Activated CD4-positive, alpha-beta T cell treated with anti-CD3 and anti-CD28 coated beads for 36 hours (primary cell): Measurements from ENCODE around the gene OR2B3. TPM values are rescaled to one million over a fixed set of nuclear protein-coding genes. Genes with fewer than 3 reads are reported as not detected.

ENCODE experiments used
- ATAC-seq: fragments of 200-7000 bp; cut with Tn5 transposase; one replicate; pipeline ENCODE4 v1.10.0; 2021; ENCODE audit warnings: mild to moderate bottlenecking, moderate library complexity
- CTCF ChIA-PET: fragments of 350-600 bp; sonication (Branson Sonifier 250); formaldehyde crosslinking; loops from one replicate; lab custom pipeline; 2021; ENCODE audit warnings: antibody characterized with exemption; lab: Charles Lee
- POLR2A ChIA-PET: fragments of 350-600 bp; sonication (Branson Sonifier 250); formaldehyde crosslinking; loops from one replicate; lab custom pipeline; 2021; ENCODE audit warnings: antibody characterized with exemption, inconsistent platforms; lab: Charles Lee
- DNase-seq: peaks from one replicate; pipeline ENCODE4 v3.0.0-alpha.2; 2020
- H3K27ac Mint-ChIP-seq: one replicate; pipeline ENCODE4 v1.8.0; 2021; ENCODE audit warnings: mixed read lengths
- H3K27me3 Mint-ChIP-seq: one replicate; pipeline ENCODE4 v1.8.0; 2021; ENCODE audit warnings: mixed read lengths
- H3K36me3 Mint-ChIP-seq: one replicate; pipeline ENCODE4 v1.8.0; 2021; ENCODE audit warnings: low read depth, mixed read lengths
- H3K4me1 Mint-ChIP-seq: one replicate; pipeline ENCODE4 v1.8.0; 2021; ENCODE audit warnings: mixed read lengths
- H3K4me3 Mint-ChIP-seq: one replicate; pipeline ENCODE4 v1.8.0; 2021; ENCODE audit warnings: mild to moderate bottlenecking, moderate library complexity, mixed read lengths
- H3K9me3 Mint-ChIP-seq: one replicate; pipeline ENCODE4 v1.8.0; 2021; ENCODE audit warnings: low read depth, mixed read lengths
- intact Hi-C, 2 experiments: fragments of 100-400 bp; cut with DNase I in 1 of 2; cut with micrococcal nuclease in 1 of 2; formaldehyde crosslinking; loops; one replicate each; pipeline versions ENCODE4 v1.14.2 to v1.15.1; 2022 to 2024; cut with DNase I, micrococcal nuclease
- total RNA-seq, 2 experiments: library from RNA; stranded (reverse); gene quantifications; one replicate each; pipeline ENCODE4 v1.2.3, GENCODE V29; 2021

OR2B3 gene
- total RNA-seq, 2 experiments from 2014 or later: not detected

GRCh38 chr6:29081312-29081711 lies 5.8 kb downstream of the OR2B3 start:
- peaks cover 3% of the 10 kb centered on the region for H3K4me1 Mint-ChIP-seq
- no peak for DNase-seq
- POLR2A ChIA-PET: no interaction called here
- H3K27me3 Mint-ChIP-seq: peaks cover 11% of the 10 kb centered on the region
- no peak overlapping the region for H3K27ac Mint-ChIP-seq
- intact Hi-C loops: no loop called here
- CTCF ChIA-PET: no interaction called here
- H3K36me3 Mint-ChIP-seq: no peaks in the 10 kb centered on the region
- H3K4me3 Mint-ChIP-seq: no peak overlapping the region
- H3K9me3 Mint-ChIP-seq: no peaks in the 10 kb centered on the region
- ATAC-seq: no peak

GRCh38 chr6:29079203-29079602 lies 7.9 kb downstream of the OR2B3 start:
- POLR2A ChIA-PET: no interaction called here
- no peaks in the 10 kb centered on the region for H3K36me3 Mint-ChIP-seq
- H3K4me1 Mint-ChIP-seq: peaks cover 3% of the 10 kb centered on the region
- H3K4me3 Mint-ChIP-seq: no peak overlapping the region
- no peak for ATAC-seq
- CTCF ChIA-PET: no interaction called here
- no peak overlapping the region for H3K27ac Mint-ChIP-seq
- H3K27me3 Mint-ChIP-seq: peaks cover 9% of the 10 kb centered on the region
- no peak for DNase-seq
- no peaks in the 10 kb centered on the region for H3K9me3 Mint-ChIP-seq
- intact Hi-C loops: no loop called here

- intact Hi-C loops: no loop called here
- Mint-ChIP-seq H3K36me3 (no peaks in the 10 kb centered on the region), H3K4me1 (no peaks in the 10 kb centered on the region), H3K9me3 (peaks cover 2% of the 10 kb centered on the region), H3K4me3 (no peak overlapping the region), H3K27ac (no peak overlapping the region), H3K27me3 (peaks cover 29% of the 10 kb centered on the region)
- ATAC-seq (peak; percentile 49), DNase-seq (peak; percentile 8)
- CTCF ChIA-PET: no interaction called here
- POLR2A ChIA-PET: no interaction called here
These were observed 15.0 kb downstream of the OR2B3 start for GRCh38 chr6:29071831-29072723.

- POLR2A ChIA-PET: no interaction called here
- no peaks in the 10 kb centered on the region for H3K4me1 Mint-ChIP-seq
- intact Hi-C loops: no loop called here
- no peak overlapping the region for H3K4me3 Mint-ChIP-seq
- no peak for ATAC-seq
- H3K27ac Mint-ChIP-seq: no peak overlapping the region
- DNase-seq: no peak
- CTCF ChIA-PET: no interaction called here
- no peaks in the 10 kb centered on the region for H3K9me3 Mint-ChIP-seq
- H3K36me3 Mint-ChIP-seq: no peaks in the 10 kb centered on the region
- H3K27me3 Mint-ChIP-seq: peaks cover 48% of the 10 kb centered on the region
These were observed 35.4 kb downstream of the OR2B3 start for GRCh38 chr6:29051680-29052079.

- peaks cover 36% of the 10 kb centered on the region for H3K27me3 Mint-ChIP-seq
- ChIA-PET POLR2A (no interaction called here), CTCF (no interaction called here)
- no peak within 1 kb of the TSS for H3K4me3 Mint-ChIP-seq
- intact Hi-C loops: loop anchor here in 1 of 2 experiments (10.0 kb wide), 1 partner anchor 550 kb away; no protein-coding TSS in a partner anchor
- no peaks in the 10 kb centered on the region for H3K9me3 Mint-ChIP-seq
- no peak within 1 kb of the TSS for H3K27ac Mint-ChIP-seq
- ATAC-seq: no peak
- no peak for DNase-seq
- H3K4me1 Mint-ChIP-seq: no peaks in the 10 kb centered on the region
- no peaks in the 10 kb centered on the region for H3K36me3 Mint-ChIP-seq
These were observed 42.0 kb downstream of the OR2B3 start, which contains the start of gene OR2W1 for GRCh38 chr6:29045075-29045474. Gene OR2W1, minus strand, starts transcription at chr6:29045175. Its CDS starts 0 bp downstream, at chr6:29045175.

Other genes with a start within 250 kb of the OR2B3 start
- gene TRIM27, start 163.3 kb downstream of the OR2B3 start, total RNA-seq: 10 to 100 TPM; 48.5 to 54.6 TPM
- gene ZNF311, start 82.0 kb downstream of the OR2B3 start, total RNA-seq: 1 to 10 TPM in 1 of 2 experiments, under 1 TPM in 1; 0.98 to 1.0 TPM
- not detected for gene OR2W1, start 42.1 kb downstream of the OR2B3 start, total RNA-seq
- not detected for gene OR2J1, start 12.2 kb upstream of the OR2B3 start, total RNA-seq
- not detected for gene OR2J3, start 20.7 kb upstream of the OR2B3 start, total RNA-seq
- gene OR2J2, start 83.6 kb upstream of the OR2B3 start, total RNA-seq: not detected
- gene OR14J1, start 214.4 kb upstream of the OR2B3 start, total RNA-seq: not detected